HepG2 (cell line): ENCODE measurements around the gene APIP. TPM values are rescaled to one million over a fixed set of nuclear protein-coding genes. Genes with fewer than 3 reads are reported as not detected.

Source experiments
- AHR ChIP-seq: IDR thresholded peaks from 2 replicates; pipeline ENCODE4 v1.6.1; 2018; ENCODE audit warnings: missing genetic modification reagents, missing compliant biosample characterization
- POLR2A ChIP-seq, 2 experiments: IDR thresholded peaks; 2 replicates each; pipeline ENCODE4 v1.6.1; 2011; ENCODE audit warnings: low read depth in 2 of 2, low read length in 2 of 2, mild to moderate bottlenecking in 1 of 2, moderate library complexity in 1 of 2; ENCODE audit not compliant: insufficient read depth in 1 of 2
- RELA ChIP-seq: sonication (generic); formaldehyde crosslinking; IDR thresholded peaks from 2 replicates; pipeline ENCODE4 v1.4.0; 2020; ENCODE audit warnings: missing genetic modification reagents
- SOX5 ChIP-seq: IDR thresholded peaks from 2 replicates; pipeline ENCODE4 v1.6.1; 2016; ENCODE audit warnings: borderline replicate concordance
- STAG1 ChIP-seq: sonication (generic); formaldehyde crosslinking; IDR thresholded peaks from 2 replicates; pipeline ENCODE4 v1.4.0; 2020; ENCODE audit warnings: missing genetic modification reagents
- ZBTB7B ChIP-seq: sonication (generic); formaldehyde crosslinking; IDR thresholded peaks from 2 replicates; pipeline ENCODE4 v1.4.0; 2020; ENCODE audit warnings: missing genetic modification reagents
- ZNF432 ChIP-seq: sonication (generic); formaldehyde crosslinking; IDR thresholded peaks from 2 replicates; pipeline ENCODE4 v1.5.0; 2020; ENCODE audit warnings: missing genetic modification reagents, mild to moderate bottlenecking, borderline replicate concordance
- ZSCAN21 ChIP-seq: sonication (generic); formaldehyde crosslinking; IDR thresholded peaks from 2 replicates; pipeline ENCODE4 v1.8.0; 2022; ENCODE audit warnings: mild to moderate bottlenecking, missing genetic modification reagents, moderate library complexity, borderline replicate concordance
- polyA plus RNA-seq, 8 experiments: library from polyadenylated mRNA; depleted of rRNA in 3 of 8; stranded (reverse) in 7 of 8; unstranded in 1 of 8; fragments of >200 nt; fragmentation: Illumina TruSeq in 4 of 8; extraction: Trizol in 4 of 8; gene quantifications; 2 replicates each; pipeline versions ENCODE4 v1.2.1 to v1.2.3, GENCODE V29; 2011 to 2016; ENCODE audit warnings: low read depth in 4 of 8, missing spikeins in 1 of 8, mixed read lengths in 1 of 8; ENCODE audit not compliant: insufficient read depth in 1 of 8
- total RNA-seq, 5 experiments: library from RNA; depleted of rRNA; stranded (reverse); fragments of >200 nt; fragmentation: Illumina TruSeq; extraction: Trizol; gene quantifications; 2 replicates each; pipeline ENCODE4 v1.2.3, GENCODE V29; 2016; ENCODE audit warnings: low read depth in 1 of 5
- TF ChIP-seq, protein P1 (sequence below): sonication (generic); formaldehyde crosslinking; IDR thresholded peaks from 2 replicates; pipeline ENCODE4 v1.5.0; 2020; ENCODE audit warnings: missing genetic modification reagents
- TF ChIP-seq, protein P2 (sequence below): sonication (generic); formaldehyde crosslinking; IDR thresholded peaks from 2 replicates; pipeline ENCODE4 v1.5.0; 2020; ENCODE audit warnings: mild to moderate bottlenecking, missing genetic modification reagents
- TF ChIP-seq, protein P3 (sequence below): IDR thresholded peaks from 2 replicates; pipeline ENCODE4 v1.4.0; 2020; ENCODE audit warnings: mild to moderate bottlenecking, missing genetic modification reagents
- TF ChIP-seq, protein P4 (sequence below): sonication (generic); formaldehyde crosslinking; IDR thresholded peaks from 2 replicates; pipeline ENCODE4 v1.4.0; 2020; ENCODE audit warnings: missing genetic modification reagents
- TF ChIP-seq, protein P5 (sequence below): sonication (generic); formaldehyde crosslinking; IDR thresholded peaks from 2 replicates; pipeline ENCODE4 v1.4.0; 2020; ENCODE audit warnings: mild to moderate bottlenecking, low read depth, missing genetic modification reagents
- TF ChIP-seq, protein P6 (sequence below): sonication (generic); formaldehyde crosslinking; IDR thresholded peaks from 2 replicates; pipeline ENCODE4 v1.4.0; 2020; ENCODE audit warnings: missing genetic modification reagents

The APIP gene
- total and polyA plus RNA-seq, 2 of the 13 experiments (the other 11 are each of a cell fraction or from before 2014, with no cell fraction given), result 16.9 to 31.0 TPM

DNA sequence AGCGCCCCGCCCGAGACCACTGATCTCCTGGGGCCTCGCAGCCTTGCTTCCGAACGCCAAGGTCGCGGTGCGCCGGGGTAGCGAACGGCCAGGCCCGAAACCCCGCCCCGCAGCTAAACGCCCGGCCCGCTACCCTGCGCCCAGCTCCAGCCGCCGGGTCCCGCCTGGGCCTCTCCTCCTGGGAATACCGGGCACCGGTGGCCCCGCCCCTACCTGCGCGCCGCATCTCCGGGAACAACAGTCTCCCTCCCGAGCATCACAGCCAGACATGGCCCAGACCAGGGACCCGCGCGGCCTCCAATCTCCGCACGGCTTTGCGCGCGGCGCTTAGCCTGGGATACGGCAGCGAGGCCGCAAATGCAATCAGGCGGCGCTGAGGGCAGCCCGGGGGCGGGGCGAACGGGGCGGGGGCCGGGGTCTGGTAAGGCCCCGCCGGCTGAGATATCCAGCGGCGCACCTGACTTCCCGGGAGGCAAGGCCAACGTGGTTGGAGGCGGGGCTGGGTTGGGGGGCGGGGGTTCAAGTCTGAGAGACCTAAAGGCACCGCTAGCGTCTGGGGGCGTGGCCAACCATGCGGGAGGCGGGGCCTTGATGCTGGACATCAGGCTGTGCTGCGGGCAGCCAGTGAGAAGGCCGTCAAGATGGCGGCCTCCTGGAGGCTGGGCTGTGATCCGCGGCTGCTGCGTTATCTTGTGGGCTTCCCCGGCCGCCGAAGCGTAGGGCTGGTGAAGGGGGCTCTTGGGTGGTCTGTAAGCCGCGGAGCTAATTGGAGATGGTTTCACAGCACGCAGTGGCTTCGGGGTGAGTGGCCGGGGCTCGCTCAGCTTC is at the start of gene APIP, which contains the start of gene PDHX (continued):
- TF ChIP-seq, protein P1, sequence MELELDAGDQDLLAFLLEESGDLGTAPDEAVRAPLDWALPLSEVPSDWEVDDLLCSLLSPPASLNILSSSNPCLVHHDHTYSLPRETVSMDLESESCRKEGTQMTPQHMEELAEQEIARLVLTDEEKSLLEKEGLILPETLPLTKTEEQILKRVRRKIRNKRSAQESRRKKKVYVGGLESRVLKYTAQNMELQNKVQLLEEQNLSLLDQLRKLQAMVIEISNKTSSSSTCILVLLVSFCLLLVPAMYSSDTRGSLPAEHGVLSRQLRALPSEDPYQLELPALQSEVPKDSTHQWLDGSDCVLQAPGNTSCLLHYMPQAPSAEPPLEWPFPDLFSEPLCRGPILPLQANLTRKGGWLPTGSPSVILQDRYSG (CRISPR knock-in tag), result peak; percentile 43; the same call in 1 of the 2 replicates
- no peak for TF ChIP-seq RELA (CRISPR knock-in tag)
- TF ChIP-seq, protein P2, sequence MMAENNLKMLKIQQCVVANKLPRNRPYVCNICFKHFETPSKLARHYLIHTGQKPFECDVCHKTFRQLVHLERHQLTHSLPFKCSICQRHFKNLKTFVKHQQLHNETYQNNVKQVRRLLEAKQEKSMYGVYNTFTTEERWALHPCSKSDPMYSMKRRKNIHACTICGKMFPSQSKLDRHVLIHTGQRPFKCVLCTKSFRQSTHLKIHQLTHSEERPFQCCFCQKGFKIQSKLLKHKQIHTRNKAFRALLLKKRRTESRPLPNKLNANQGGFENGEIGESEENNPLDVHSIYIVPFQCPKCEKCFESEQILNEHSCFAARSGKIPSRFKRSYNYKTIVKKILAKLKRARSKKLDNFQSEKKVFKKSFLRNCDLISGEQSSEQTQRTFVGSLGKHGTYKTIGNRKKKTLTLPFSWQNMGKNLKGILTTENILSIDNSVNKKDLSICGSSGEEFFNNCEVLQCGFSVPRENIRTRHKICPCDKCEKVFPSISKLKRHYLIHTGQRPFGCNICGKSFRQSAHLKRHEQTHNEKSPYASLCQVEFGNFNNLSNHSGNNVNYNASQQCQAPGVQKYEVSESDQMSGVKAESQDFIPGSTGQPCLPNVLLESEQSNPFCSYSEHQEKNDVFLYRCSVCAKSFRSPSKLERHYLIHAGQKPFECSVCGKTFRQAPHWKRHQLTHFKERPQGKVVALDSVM (CRISPR knock-in tag), result peak; percentile 89
- TF ChIP-seq POLR2A (IDR thresholded peaks at IDR 0.05; ENCODE audit: insufficient read depth in 1 of 2, low read depth in 2 of 2, low read length in 2 of 2), result peak; percentile 94 to 96
- no peak for TF ChIP-seq STAG1
- TF ChIP-seq, protein P3, sequence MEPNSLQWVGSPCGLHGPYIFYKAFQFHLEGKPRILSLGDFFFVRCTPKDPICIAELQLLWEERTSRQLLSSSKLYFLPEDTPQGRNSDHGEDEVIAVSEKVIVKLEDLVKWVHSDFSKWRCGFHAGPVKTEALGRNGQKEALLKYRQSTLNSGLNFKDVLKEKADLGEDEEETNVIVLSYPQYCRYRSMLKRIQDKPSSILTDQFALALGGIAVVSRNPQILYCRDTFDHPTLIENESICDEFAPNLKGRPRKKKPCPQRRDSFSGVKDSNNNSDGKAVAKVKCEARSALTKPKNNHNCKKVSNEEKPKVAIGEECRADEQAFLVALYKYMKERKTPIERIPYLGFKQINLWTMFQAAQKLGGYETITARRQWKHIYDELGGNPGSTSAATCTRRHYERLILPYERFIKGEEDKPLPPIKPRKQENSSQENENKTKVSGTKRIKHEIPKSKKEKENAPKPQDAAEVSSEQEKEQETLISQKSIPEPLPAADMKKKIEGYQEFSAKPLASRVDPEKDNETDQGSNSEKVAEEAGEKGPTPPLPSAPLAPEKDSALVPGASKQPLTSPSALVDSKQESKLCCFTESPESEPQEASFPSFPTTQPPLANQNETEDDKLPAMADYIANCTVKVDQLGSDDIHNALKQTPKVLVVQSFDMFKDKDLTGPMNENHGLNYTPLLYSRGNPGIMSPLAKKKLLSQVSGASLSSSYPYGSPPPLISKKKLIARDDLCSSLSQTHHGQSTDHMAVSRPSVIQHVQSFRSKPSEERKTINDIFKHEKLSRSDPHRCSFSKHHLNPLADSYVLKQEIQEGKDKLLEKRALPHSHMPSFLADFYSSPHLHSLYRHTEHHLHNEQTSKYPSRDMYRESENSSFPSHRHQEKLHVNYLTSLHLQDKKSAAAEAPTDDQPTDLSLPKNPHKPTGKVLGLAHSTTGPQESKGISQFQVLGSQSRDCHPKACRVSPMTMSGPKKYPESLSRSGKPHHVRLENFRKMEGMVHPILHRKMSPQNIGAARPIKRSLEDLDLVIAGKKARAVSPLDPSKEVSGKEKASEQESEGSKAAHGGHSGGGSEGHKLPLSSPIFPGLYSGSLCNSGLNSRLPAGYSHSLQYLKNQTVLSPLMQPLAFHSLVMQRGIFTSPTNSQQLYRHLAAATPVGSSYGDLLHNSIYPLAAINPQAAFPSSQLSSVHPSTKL (CRISPR knock-in tag), result peak; percentile 62
- TF ChIP-seq ZSCAN21 (CRISPR knock-in tag), result peak; percentile 22; the same call in 1 of the 2 replicates
- no peak; the same call in 1 of the 2 replicates for TF ChIP-seq AHR (CRISPR knock-in tag)
- TF ChIP-seq, protein P4, sequence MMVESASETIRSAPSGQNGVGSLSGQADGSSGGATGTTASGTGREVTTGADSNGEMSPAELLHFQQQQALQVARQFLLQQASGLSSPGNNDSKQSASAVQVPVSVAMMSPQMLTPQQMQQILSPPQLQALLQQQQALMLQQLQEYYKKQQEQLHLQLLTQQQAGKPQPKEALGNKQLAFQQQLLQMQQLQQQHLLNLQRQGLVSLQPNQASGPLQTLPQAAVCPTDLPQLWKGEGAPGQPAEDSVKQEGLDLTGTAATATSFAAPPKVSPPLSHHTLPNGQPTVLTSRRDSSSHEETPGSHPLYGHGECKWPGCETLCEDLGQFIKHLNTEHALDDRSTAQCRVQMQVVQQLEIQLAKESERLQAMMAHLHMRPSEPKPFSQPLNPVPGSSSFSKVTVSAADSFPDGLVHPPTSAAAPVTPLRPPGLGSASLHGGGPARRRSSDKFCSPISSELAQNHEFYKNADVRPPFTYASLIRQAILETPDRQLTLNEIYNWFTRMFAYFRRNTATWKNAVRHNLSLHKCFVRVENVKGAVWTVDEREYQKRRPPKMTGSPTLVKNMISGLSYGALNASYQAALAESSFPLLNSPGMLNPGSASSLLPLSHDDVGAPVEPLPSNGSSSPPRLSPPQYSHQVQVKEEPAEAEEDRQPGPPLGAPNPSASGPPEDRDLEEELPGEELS, result peak; percentile 25
- TF ChIP-seq, protein P5, sequence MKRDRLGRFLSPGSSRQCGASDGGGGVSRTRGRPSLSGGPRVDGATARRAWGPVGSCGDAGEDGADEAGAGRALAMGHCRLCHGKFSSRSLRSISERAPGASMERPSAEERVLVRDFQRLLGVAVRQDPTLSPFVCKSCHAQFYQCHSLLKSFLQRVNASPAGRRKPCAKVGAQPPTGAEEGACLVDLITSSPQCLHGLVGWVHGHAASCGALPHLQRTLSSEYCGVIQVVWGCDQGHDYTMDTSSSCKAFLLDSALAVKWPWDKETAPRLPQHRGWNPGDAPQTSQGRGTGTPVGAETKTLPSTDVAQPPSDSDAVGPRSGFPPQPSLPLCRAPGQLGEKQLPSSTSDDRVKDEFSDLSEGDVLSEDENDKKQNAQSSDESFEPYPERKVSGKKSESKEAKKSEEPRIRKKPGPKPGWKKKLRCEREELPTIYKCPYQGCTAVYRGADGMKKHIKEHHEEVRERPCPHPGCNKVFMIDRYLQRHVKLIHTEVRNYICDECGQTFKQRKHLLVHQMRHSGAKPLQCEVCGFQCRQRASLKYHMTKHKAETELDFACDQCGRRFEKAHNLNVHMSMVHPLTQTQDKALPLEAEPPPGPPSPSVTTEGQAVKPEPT (CRISPR knock-in tag), result no peak
- TF ChIP-seq ZNF432 (CRISPR knock-in tag), result no peak
- TF ChIP-seq, protein P6, sequence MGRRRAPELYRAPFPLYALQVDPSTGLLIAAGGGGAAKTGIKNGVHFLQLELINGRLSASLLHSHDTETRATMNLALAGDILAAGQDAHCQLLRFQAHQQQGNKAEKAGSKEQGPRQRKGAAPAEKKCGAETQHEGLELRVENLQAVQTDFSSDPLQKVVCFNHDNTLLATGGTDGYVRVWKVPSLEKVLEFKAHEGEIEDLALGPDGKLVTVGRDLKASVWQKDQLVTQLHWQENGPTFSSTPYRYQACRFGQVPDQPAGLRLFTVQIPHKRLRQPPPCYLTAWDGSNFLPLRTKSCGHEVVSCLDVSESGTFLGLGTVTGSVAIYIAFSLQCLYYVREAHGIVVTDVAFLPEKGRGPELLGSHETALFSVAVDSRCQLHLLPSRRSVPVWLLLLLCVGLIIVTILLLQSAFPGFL (CRISPR knock-in tag), result no peak
- peak; percentile 87 for TF ChIP-seq ZBTB7B
- peak; percentile 11; the same call in 1 of the 2 replicates for TF ChIP-seq SOX5 (CRISPR knock-in tag)
